Measurements from ENCODE around the gene NRF1.

The NRF1 gene

GRCh38 chr7:129764247-129765084 lies 152.9 kb downstream of the NRF1 start:
- DNase-seq (ENCODE audit: low read depth in 2 of 2) = no peak
- no peak overlapping the region for H3K4me3 ChIP-seq (replicated peaks in 1 of 2; ENCODE audit: low read depth in 2 of 2, low read length in 2 of 2)
- no peak for TF ChIP-seq CTCF (IDR thresholded peaks at IDR 0.05; ENCODE audit: low read depth, low read length)

- H3K4me3 ChIP-seq (replicated peaks in 1 of 2; ENCODE audit: low read depth in 2 of 2, low read length in 2 of 2) = no peak overlapping the region
- no peak for TF ChIP-seq CTCF (IDR thresholded peaks at IDR 0.05; ENCODE audit: low read depth, low read length)
Observed at GRCh38 chr7:129765352-129765751, 153.8 kb downstream of the NRF1 start.

GRCh38 chr7:129767120-129768015 lies 155.8 kb downstream of the NRF1 start:
- DNase-seq (ENCODE audit: low read depth in 2 of 2) = no peak
- no peak overlapping the region for H3K4me3 ChIP-seq (replicated peaks in 1 of 2; ENCODE audit: low read depth in 2 of 2, low read length in 2 of 2)
- no peak for TF ChIP-seq CTCF (IDR thresholded peaks at IDR 0.05; ENCODE audit: low read depth, low read length)

More at GRCh38 chr7:129765352-129765751, 153.8 kb downstream of the NRF1 start:
- no peak for DNase-seq (ENCODE audit: low read depth in 2 of 2)

GRCh38 chr7:129768614-129769399 lies 157.3 kb downstream of the NRF1 start:
- no peak for TF ChIP-seq CTCF (IDR thresholded peaks at IDR 0.05; ENCODE audit: low read depth, low read length)
- H3K4me3 ChIP-seq (replicated peaks in 1 of 2; ENCODE audit: low read depth in 2 of 2, low read length in 2 of 2) = no peak overlapping the region
- DNase-seq (ENCODE audit: low read depth in 2 of 2) = no peak

GRCh38 chr7:129769400-129769774 lies 157.9 kb downstream of the NRF1 start:
- TF ChIP-seq CTCF (IDR thresholded peaks at IDR 0.05; ENCODE audit: low read depth, low read length) = no peak
- no peak for DNase-seq (ENCODE audit: low read depth in 2 of 2)
- H3K4me3 ChIP-seq (replicated peaks in 1 of 2; ENCODE audit: low read depth in 2 of 2, low read length in 2 of 2) = no peak overlapping the region
